ENCODE results near the gene LGALS7. TPM values are rescaled to one million over a fixed set of nuclear protein-coding genes. Genes with fewer than 3 reads are reported as not detected.

LGALS7 gene
- polyA plus RNA-seq, 1 donor from 2014 or later, result not detected

DNA sequence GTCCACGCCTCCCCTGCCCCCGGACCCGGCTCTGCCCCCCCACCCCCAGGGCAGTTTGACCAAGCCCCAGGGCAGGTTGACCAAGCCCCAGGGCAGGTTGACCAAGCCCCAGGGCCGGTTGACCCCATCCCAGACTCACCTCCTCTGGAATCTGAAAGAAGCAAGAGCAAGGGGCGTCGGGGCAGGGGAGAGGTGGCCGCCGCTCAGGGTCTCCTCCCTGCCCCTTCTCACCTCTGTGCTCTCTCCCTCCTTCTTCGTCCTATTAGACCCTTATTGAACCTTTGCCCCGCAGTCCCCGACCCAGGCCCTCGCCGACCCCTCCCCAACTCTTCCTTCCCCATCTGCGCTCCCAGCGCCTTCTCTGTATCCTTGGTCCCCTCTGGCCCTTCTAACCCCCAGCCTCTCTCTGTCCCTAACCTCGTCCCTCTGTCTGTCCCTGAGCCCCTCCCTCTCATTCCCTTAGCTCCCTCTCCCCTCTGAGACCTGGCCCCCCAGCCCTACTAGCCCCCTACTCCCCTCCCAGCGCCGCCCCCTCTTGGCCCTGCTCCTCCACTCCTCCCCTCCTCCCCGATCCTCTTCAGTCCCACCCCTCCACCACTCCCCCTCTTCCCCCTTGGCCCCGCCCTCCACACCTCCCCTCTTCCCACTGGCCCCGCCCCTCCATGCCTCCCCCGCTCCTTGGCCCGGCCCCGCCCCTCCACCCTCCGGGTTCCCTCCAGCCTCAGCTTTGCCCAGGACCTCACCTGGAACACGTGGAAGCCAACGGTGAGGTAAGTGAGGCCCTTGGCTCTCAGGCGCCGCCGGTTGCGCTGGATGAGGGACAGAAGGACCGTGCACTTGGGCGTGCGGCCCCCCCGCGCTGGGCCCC lies 36.7 kb downstream of the LGALS7 start (continued):
- TF ChIP-seq MXI1 (conservative IDR thresholded peaks at IDR 0.05; ENCODE audit: poor library complexity, severe bottlenecking) (no peak), POLR2AphosphoS5 (IDR thresholded peaks at IDR 0.05) (no peak)

DNA sequence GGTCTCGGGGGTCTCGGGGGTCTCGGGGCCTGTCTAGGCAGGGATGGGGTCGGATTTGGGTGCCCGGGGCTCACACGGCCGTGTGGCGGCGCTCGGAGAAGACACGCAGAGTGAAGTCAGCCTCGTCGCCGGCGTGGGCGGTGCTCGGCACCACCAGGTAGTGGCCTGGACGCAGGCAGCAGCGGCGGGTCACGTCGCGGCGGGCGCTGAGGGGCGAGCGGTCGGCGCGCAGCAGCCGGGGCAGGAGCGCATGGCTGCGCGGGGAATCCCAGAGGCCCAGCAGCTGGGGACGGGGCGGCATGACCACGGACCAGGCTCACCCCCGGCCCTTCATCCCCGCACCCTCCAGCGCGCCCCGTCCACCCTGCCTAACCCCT lies 37.3 kb downstream of the LGALS7 start:
- Histone ChIP-seq H3K4me3 (ENCODE audit: low read length) (peak overlapping the region; percentile 46), H3K9me3 (ENCODE audit: low read length) (no peaks in the 10 kb centered on the region), H3K9ac (ENCODE audit: low read length) (no peak overlapping the region), H3K79me2 (replicated peaks; ENCODE audit: insufficient read depth, low read length) (no peaks in the 10 kb centered on the region), H3F3A (ENCODE audit: insufficient read depth, low read length, poor library complexity, severe bottlenecking) (no peaks in the 10 kb centered on the region), H4K20me1 (ENCODE audit: insufficient read depth) (no peaks in the 10 kb centered on the region), H3K27ac (ENCODE audit: low read length) (no peak overlapping the region), H3K27me3 (ENCODE audit: insufficient read depth, low read depth, low read length) (peaks cover 12% of the 10 kb centered on the region), H2AFZ (ENCODE audit: low read depth, low read length) (no peak overlapping the region), H3K4me2 (ENCODE audit: low read length) (no peak overlapping the region), H3K36me3 (ENCODE audit: insufficient read depth, low read length) (no peaks in the 10 kb centered on the region), H3K9me2 (ENCODE audit: insufficient read depth, low read length) (no peaks in the 10 kb centered on the region)
- TF ChIP-seq EZH2 (IDR thresholded peaks at IDR 0.05; ENCODE audit: borderline replicate concordance, insufficient read depth, low read length, poor library complexity, severe bottlenecking), result no peak
- no peak for TF ChIP-seq SMC3 (conservative IDR thresholded peaks at IDR 0.05; ENCODE audit: poor library complexity)
- no peak for TF ChIP-seq RAD21 (conservative IDR thresholded peaks at IDR 0.05)
- no peak for TF ChIP-seq EP300 (conservative IDR thresholded peaks at IDR 0.05; ENCODE audit: poor library complexity, severe bottlenecking)
- TF ChIP-seq, protein P1, sequence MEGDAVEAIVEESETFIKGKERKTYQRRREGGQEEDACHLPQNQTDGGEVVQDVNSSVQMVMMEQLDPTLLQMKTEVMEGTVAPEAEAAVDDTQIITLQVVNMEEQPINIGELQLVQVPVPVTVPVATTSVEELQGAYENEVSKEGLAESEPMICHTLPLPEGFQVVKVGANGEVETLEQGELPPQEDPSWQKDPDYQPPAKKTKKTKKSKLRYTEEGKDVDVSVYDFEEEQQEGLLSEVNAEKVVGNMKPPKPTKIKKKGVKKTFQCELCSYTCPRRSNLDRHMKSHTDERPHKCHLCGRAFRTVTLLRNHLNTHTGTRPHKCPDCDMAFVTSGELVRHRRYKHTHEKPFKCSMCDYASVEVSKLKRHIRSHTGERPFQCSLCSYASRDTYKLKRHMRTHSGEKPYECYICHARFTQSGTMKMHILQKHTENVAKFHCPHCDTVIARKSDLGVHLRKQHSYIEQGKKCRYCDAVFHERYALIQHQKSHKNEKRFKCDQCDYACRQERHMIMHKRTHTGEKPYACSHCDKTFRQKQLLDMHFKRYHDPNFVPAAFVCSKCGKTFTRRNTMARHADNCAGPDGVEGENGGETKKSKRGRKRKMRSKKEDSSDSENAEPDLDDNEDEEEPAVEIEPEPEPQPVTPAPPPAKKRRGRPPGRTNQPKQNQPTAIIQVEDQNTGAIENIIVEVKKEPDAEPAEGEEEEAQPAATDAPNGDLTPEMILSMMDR (IDR thresholded peaks at IDR 0.05; ENCODE audit: poor library complexity, severe bottlenecking), result no peak
- no peak for TF ChIP-seq POLR2AphosphoS5 (IDR thresholded peaks at IDR 0.05)
- TF ChIP-seq MXI1 (conservative IDR thresholded peaks at IDR 0.05; ENCODE audit: poor library complexity, severe bottlenecking), result no peak
- TF ChIP-seq, protein P2, sequence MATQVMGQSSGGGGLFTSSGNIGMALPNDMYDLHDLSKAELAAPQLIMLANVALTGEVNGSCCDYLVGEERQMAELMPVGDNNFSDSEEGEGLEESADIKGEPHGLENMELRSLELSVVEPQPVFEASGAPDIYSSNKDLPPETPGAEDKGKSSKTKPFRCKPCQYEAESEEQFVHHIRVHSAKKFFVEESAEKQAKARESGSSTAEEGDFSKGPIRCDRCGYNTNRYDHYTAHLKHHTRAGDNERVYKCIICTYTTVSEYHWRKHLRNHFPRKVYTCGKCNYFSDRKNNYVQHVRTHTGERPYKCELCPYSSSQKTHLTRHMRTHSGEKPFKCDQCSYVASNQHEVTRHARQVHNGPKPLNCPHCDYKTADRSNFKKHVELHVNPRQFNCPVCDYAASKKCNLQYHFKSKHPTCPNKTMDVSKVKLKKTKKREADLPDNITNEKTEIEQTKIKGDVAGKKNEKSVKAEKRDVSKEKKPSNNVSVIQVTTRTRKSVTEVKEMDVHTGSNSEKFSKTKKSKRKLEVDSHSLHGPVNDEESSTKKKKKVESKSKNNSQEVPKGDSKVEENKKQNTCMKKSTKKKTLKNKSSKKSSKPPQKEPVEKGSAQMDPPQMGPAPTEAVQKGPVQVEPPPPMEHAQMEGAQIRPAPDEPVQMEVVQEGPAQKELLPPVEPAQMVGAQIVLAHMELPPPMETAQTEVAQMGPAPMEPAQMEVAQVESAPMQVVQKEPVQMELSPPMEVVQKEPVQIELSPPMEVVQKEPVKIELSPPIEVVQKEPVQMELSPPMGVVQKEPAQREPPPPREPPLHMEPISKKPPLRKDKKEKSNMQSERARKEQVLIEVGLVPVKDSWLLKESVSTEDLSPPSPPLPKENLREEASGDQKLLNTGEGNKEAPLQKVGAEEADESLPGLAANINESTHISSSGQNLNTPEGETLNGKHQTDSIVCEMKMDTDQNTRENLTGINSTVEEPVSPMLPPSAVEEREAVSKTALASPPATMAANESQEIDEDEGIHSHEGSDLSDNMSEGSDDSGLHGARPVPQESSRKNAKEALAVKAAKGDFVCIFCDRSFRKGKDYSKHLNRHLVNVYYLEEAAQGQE (IDR thresholded peaks at IDR 0.05; ENCODE audit: borderline replicate concordance), result no peak
- TF ChIP-seq TAF1 (IDR thresholded peaks at IDR 0.05; ENCODE audit: low read depth), result no peak

DNA sequence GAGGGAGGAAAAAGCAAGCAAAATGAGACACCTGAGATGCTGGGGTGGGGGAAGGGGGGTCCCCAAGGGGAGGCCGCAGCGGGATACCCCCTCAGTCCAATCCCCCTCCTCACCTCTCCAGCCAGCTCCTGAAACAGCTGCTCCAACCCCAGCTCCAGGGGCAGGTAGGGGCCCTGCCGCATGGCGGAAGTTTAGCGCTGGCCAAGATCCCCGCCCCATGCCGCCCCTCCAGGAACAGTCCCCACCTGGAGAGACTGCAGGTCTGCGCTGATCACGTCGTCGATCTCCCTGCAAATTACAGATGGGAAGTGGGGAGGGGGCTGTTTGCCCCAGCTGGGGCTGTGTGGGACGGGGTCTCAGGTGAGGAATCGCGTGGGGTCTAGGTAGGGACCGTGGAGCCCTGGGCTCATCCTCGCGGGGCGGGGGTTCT lies 38.0 kb downstream of the LGALS7 start:
- Histone ChIP-seq H3F3A (ENCODE audit: insufficient read depth, low read length, poor library complexity, severe bottlenecking) (no peaks in the 10 kb centered on the region), H3K36me3 (ENCODE audit: insufficient read depth, low read length) (no peaks in the 10 kb centered on the region), H3K4me2 (ENCODE audit: low read length) (no peak overlapping the region), H3K27ac (ENCODE audit: low read length) (no peak overlapping the region), H3K79me2 (replicated peaks; ENCODE audit: insufficient read depth, low read length) (no peaks in the 10 kb centered on the region), H3K9me3 (ENCODE audit: low read length) (no peaks in the 10 kb centered on the region), H3K4me3 (ENCODE audit: low read length) (no peak overlapping the region), H3K27me3 (ENCODE audit: insufficient read depth, low read depth, low read length) (peaks cover 12% of the 10 kb centered on the region), H3K9me2 (ENCODE audit: insufficient read depth, low read length) (no peaks in the 10 kb centered on the region), H4K20me1 (ENCODE audit: insufficient read depth) (no peaks in the 10 kb centered on the region), H2AFZ (ENCODE audit: low read depth, low read length) (no peak overlapping the region), H3K9ac (ENCODE audit: low read length) (no peak overlapping the region)
- TF ChIP-seq TAF1 (IDR thresholded peaks at IDR 0.05; ENCODE audit: low read depth), result no peak
- TF ChIP-seq SMC3 (conservative IDR thresholded peaks at IDR 0.05; ENCODE audit: poor library complexity), result no peak
- no peak for TF ChIP-seq EZH2 (IDR thresholded peaks at IDR 0.05; ENCODE audit: borderline replicate concordance, insufficient read depth, low read length, poor library complexity, severe bottlenecking)
- TF ChIP-seq RAD21 (conservative IDR thresholded peaks at IDR 0.05), result no peak
- no peak for TF ChIP-seq POLR2AphosphoS5 (IDR thresholded peaks at IDR 0.05)
- TF ChIP-seq, protein P2 (IDR thresholded peaks at IDR 0.05; ENCODE audit: borderline replicate concordance), result no peak
- TF ChIP-seq, protein P1 (IDR thresholded peaks at IDR 0.05; ENCODE audit: poor library complexity, severe bottlenecking), result no peak

Measured in neural cell (in vitro differentiated cells).